Fibroblast of skin of right quadriceps (primary cell): ENCODE data around the gene TEX53.

Experiments used
- DNase-seq: peaks from one replicate; pipeline ENCODE4 v3.0.0-alpha.2; 2013

Gene TEX53

DNA sequence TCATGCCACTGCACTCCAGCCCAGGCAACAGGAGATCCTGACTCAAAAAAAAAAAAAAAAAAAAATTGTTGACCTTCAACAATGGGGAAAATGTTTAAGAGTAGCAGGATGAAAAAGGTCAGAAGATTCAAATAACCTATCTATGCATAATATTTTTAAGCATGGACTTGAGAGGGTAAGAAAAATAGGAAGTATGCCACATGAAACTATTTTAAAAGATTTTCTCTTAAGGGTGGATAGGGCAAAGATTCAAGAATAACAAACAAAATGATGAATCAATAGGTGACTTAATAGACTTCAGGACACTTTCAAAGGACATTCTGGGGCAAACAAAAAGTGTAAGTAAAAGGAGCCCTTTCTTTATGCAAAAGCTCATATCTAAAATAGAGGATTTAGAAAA is 21.2 kb upstream of the TEX53 start:
- DNase-seq = no peak

DNA sequence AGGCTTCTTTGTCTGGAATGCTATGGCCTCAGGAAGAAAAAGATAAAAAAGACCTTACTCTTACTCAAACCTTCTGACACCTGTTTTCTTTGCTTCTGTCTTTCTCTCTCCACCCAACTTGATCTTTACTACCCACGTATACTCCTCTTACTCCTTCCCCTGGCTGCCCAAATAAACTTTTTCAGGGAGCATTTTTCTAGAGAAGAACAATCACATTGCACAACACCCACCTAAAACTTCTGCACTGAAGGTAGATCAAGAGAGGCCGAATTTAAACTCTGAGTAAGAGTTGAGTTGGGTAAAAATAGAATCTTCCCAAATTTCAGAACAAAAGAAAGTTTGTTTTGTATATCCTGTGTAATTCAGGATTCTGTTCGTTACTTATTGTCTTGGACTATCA is 20.5 kb upstream of the TEX53 start:
- no peak for DNase-seq

DNA sequence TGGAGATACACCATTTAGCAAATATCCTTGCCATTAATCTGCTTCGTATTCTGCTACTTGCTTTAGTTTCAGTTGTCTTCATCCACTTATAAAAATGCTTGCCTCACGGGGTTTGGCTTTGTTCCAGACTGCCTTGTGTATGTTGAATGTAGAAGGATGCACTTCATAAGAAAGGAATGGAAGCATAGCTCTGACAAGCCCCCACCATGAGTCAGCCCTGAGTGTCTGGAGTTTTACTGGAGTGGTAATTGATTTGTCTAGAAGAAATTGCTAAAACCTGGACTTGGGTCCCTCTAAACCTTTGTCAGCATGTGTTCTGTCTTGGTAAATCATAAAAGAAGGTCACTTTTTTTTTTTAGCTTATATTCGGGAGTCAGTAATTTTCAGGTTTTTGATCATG is 19.8 kb upstream of the TEX53 start:
- DNase-seq = peak; percentile 100

DNA sequence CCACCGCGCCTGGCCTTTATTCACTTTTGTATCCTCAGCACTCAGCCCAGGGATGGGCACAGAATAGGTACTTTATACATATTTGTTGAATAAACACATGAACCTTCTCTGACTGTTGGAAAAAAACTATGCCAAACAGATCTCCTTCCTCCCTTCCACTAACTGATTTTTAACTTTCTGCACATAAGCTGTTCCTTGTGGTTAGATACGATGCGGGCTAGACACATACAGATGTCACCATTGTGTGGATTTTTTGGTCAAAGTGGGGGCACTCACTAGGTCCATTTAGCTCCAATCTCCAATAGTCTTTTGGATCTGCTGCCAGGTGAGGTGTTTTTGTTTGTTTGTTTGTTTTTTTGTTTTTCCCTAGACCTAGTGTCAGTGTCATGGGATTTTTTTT is 19.3 kb upstream of the TEX53 start:
- no peak for DNase-seq

DNA sequence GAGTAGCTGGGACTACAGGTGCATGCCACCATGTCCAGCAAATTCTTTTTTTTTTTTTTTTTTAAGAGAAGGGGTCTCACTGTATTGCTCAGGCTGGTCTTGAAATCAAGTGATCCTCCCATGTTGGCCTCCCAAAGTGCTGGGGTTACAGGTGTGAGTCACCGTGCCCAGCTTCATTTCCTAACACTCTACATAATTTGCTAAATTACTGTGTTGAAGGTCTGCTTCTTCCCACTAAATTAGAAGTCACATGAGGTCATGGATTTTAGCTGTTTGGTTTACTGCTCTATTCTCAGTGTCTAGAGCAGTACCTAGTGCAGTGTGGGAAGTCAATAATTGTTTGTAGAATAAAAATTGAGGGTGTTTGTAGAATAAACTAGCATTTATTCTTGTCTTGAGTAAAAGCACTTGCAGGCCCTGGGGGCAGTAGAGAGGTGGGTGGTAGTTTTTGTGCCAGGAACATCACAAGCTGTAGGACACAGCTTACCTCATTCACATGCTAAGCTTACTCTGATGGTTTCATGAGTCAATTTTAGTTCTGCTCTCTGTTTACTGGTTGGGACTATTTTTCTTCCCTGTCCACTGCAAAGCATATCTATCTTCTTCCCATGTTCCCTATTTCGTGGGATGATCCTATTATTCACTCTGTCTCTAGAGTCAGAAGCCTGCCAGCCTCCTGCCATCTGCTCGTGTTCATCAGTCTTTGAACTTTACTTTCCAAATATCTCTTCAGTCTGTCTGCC is 17.4 kb upstream of the TEX53 start:
- no peak for DNase-seq

DNA sequence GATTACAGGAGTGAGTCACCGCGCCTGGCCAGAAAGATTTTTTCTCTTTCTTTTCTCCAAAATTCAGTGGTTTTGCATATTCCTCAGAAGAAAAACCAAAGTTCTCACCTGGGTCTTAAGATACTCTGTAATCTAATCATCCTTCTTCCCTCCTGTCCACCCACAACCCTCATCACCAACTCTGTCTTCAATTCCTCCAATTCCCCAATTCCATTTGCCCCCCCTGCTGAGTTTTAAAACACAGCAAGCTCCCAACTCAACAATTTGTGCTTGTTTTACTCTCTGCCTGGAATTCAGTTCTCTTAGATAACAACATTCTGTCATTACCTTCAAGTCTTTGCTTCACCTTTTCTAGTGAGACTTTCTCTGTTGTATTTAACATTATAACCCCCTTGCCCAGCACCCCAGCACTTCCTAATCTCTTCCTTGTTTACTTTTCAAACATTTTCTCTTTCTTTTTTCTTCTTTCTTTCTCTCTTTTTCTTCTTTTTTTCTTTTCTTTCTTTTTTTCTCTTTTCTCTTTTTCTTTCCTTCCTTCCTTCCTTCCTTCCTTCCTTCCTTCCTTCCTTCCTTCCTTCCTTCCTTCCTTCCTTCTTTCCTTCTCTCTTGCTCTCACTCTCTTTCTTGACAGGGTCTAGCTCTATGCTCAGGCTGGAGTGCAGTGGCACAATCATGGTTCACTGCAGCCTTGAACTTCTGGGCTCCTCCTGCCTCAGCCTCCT is 16.6 kb upstream of the TEX53 start:
- no peak for DNase-seq

DNA sequence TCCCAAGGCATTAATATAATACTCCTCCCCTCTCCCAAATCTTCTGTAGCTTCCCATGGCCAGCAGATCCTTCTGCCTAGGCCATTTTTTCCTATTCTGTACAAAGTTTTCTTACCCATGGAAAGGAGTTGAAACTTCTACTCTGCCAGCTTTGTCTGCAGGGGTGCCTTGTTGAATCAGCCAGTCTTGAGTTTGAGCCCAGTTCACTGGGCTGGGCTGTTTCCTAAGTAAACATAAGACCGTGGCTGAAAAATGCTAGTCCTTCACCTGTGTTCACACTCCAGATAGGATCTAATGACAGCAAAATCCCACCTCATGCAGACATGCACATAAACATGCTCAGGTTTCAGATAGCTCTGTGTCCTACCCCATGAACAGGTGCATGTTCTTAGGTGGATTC is 14.0 kb upstream of the TEX53 start:
- DNase-seq = no peak

DNA sequence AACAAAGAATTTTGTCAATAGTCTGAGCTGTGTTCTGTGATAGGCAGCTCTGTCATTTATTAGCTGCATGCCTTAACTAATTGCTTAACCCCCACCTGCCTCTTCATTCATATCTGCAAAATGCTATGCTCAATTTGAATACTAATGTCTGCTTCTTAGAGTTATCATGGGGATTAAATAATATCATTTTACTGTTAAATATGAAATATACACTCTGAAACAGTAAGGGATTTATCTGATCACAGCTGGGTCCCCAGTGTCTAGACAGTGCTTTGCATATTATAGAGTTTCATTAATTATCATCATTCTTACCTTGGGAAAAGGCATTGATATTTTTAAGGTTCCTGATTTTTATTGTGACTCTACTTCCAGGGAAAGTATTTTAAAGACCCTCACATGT is 12.4 kb upstream of the TEX53 start:
- no peak for DNase-seq

DNA sequence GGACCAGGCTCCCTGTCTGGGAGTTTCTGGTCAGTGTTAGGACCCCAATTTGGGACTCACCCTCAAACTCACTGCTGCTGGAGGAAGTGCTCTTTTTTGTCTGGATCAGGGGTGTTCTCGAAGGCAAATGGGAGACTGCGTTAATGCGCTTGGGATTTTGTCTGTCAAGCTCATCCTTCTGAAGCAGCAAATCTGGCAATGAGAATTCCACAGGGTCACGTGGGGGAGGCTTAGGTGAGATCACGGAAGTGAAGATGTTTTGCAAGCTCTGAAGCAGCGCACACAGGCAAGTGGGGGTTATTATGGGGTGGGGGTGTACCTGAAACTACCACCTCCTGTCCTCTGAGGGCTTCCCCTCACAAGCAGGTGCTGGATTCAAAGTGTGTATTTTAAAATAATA is 10.5 kb upstream of the TEX53 start:
- DNase-seq = no peak

DNA sequence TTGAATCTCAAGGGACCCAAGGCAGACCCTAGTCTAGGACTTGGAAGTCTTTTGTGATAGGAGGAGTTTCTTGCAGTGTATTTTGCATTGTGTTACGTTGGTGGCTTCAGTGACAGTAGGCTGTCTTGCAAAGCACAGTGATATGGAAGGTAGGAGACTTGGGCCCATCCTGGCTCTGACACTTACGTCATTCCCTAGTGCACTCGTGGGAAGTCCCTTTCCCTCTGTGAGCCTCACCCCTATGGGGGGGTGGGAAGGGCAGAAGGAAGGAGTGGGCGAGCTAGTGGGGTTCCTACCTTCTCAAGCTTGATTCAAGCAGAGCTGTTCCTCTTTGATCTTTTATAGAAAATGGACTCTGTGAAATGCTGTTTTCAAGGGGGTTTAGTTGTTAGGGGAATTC is 9.2 kb upstream of the TEX53 start:
- DNase-seq = no peak

DNA sequence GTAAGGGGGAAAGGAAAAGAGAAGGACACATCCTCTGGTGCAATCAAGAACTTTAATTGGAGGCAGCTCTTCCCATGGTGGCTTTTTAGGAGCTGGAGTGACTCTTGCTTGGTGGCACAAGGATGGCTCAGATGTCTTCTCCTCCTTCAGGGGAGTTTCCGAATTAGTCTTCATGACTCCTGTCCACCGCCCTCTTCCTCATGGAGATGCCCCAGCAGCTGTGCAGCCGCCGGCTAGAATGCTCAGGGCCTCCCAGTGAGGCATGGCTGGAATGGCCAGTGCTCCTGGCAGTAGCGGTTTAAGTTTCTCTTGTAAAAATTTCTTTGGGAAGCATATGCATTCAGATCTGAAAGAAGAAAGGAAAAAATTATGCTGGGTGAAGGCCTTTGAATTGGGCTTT is 8.8 kb upstream of the TEX53 start:
- no peak for DNase-seq

DNA sequence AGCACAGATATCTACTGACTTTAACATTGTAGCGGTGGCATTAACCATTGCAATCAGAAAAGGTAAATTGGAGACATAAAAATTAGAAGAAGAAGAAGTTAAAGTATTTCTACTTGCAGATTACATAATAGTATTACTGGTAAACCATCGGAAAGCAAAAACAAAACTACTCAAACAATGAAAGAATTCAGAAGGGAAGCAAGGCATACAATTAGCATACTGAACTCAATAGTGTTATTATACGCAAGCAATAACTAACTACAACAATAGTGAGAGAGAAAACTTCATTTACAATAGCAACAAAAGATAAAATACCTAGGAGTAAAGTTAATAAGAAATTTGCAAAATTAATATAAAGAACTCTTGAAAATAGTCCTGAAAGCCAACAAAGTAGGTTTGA is 6.6 kb upstream of the TEX53 start:
- no peak for DNase-seq

DNA sequence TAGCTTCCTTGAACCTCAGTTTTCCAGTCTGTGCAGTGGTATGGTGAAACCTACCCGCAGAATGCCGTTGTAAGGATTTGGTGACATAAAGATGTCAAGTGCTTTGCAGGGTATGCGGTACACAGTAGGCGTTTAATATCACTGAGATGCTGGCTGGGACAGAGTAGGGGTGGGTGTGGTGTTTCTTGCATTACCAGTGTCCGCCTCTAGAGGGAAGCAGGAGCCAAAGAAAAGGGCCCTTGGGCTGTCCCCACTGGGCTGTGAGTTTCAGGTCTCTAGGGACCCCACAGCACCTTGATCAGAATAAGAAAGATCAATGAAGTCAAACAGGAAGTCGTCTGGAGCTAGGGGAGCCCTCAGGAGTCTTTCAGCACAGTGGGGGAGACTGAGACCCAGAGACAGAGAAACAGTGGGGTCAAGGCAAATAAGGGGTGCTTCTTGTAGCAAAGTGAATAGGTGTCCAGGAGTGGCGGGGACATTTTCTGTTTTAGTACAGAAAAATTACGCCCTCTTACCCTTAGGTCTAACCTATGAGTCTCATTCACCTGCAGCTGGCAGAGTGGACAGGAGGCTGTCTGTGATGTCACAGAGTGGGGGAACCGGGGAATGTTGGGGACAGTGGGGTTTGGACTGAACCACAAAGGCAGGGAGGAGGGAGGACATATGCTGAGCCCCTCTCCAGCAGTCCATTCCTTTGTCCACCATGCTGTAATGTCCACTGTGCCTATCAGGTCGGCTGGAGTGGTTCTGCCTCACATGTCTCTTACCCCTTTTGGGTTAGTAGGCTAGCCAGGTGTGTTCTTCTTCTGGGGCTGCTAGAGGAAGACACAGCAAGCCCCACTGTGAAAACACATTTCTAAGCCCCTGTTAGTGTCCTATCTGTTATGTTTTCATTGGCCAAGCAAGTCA is 4.7 kb upstream of the TEX53 start:
- peak; percentile 39 for DNase-seq

DNA sequence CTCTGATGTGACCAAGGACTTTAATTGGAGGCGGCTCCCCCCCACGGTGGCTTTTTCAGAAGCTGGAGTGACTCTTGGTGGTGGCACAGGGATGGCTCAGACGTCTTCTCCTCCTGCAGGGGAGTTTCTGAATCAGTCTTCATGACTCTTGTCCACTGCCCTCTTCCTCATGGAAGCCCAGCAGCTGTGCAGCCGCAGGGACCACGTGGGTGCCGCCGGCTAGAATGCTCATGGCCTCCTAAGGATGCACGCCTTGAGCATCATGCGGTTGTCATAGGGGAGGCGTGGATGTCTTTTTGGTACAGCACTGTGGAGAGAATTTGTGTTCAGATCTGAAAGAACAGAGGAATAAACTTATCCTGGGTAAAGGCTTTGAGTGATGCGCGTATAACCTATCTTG is 1.3 kb downstream of the TEX53 start:
- no peak for DNase-seq

DNA sequence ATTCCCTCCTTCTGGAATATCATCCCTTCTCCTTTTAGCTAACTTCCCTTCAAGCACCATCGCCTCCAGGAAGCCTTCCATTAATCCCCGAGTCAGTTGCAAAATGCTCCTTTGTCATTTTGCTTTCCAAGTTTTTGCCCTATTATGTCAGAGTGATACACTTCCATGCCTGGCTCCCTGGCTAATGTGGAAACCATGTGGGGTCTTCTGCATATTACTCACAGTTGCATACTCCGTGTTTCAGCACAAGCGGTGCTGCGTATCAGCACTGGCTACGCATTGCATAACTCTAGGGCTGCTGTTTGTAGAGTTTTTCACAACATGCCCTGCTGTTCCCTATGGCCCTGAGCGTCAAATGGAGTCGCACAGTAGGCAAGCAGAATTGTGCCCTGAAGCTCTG is 1.9 kb downstream of the TEX53 start:
- peak; percentile 85 for DNase-seq

DNA sequence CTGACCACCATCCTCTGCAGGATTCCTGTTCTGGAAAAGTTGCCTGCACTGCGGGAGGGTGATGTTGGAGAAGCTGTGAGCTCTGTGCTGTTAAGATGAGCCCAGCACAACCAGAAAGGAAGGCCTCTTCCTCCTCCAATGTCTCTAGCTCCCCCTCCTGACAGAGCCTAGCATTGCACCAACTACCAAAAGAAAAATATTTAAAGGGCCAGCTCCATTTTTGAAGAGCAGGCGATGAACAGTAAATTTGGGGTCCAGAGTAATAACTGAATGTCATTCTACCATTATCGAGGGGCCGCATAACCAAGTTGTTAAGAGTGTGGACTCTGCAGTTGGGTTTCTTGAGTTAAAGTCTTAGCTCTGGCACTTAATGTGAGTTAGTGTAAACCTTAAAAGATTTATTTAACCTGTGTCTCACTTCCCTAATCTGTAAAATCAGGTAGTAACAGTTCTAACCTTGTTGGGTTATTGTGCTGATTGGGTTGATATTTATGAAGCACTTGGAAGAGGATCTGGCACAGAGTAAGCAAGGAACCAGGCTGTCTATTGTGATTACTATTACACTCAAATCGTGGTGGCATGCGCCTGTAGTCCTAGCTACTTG is 3.9 kb downstream of the TEX53 start:
- DNase-seq = peak; percentile 74

DNA sequence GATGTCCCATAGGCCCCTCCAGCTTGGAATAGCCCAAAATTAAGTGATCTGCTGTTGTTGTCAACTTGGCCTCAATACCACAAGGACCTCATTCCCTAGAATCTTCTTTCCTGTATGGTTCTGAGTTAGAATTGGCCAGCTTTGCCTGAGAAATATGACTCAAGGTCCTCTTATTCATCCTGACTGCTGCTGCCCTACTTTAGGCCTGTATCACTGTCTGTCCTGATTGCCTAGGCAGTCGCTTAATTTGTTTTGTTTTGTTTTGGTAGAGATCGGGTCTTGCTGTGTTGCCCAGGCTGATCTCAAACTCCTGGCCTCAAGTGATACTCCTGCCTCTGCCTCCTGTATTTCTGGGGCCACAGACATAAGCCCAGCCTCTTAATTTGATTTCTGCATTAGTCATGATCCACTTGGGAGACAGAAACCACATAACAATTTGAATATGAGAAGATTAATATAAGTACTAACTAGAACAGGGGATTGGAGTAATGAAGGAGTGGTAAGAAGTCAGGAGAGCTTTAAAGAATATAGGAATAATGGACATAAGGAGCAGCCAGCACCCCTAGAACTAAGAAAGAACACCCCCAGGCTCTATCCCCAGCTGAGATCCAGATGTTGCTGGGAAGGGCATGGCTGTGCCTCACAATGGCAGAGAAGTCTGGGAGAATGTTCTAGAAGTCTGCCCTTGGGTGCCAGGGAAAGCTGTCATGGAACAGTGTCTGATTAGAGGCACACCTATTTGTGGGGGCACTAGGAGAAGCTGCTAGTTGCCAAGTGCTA is 4.6 kb downstream of the TEX53 start:
- DNase-seq = peak; percentile 26

DNA sequence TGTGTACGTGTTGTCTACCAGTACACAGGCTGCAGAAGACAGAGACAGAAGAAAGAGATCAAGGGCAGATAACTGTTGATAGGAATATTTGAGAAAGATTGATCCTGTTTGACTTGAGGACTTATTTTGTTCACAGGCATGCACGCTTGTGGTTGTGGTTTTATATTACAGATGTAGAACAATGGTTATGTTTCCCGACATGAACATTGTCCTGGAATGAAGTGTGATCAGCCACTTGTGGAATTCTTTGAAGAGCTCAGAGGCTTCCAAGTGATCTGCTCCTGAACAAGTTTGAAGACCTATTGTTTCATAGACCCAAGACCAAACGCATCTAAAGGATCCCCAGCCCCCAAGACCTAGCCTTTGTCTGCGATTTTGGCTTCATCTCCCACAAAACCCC is 13.7 kb downstream of the TEX53 start:
- DNase-seq = peak; percentile 39

DNA sequence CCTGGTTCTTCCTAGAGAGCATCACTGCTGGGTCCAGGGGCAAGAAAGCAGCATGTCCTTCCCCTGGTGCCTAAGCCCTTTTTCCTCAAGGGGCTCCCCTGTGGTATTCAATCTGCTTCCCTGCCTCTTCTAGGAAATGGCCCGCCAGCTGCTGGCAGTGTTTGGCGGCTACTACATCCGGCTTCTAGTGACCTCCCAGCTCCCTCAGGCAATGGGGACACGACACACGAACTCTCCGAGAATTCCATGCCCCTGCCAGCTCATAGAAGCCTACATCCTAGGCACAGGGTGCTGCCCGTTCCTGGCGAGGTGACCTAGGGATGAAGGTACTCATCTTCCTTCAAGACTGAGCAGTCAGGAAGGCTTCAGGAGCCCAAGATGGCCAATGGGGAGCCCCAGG is 14.6 kb downstream of the TEX53 start:
- DNase-seq = no peak

DNA sequence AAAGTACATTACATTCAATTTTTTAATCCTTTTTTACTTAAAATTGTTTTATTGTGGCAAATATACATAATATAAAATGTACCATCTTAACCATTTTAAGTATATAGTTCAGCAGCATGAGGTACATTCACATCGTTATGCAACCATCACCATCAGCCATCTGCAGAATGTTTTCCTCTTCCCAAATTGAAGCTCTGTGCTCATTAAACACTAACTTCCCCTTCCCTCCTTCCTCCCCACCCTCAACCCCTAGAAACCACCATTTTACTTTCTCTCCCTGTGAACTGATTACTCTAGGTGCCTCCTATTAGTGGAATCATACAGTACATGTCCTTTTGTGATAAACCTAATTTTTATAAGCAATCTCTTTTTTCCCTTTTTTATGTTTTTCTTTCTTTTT is 15.6 kb downstream of the TEX53 start:
- DNase-seq = no peak

DNA sequence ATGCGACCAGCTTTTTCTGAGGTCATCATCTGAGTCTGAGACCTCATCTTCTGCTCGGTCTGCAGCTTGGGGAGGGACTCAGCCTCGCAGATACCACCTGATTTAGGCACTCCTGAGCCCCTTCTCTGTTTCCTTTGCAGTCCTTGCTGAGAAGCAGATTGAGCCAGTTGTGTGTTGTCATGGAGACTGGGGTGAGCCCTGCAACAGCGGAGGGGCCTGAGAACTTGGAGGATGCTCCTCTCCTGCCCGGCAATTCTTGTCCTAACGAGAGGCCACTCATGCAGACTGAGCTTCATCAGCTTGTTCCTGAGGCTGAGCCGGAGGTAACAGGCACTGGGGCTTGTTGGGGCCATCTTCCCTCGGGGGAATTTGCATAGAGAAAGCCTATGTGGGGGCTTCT is 19.2 kb downstream of the TEX53 start:
- DNase-seq = no peak

DNA sequence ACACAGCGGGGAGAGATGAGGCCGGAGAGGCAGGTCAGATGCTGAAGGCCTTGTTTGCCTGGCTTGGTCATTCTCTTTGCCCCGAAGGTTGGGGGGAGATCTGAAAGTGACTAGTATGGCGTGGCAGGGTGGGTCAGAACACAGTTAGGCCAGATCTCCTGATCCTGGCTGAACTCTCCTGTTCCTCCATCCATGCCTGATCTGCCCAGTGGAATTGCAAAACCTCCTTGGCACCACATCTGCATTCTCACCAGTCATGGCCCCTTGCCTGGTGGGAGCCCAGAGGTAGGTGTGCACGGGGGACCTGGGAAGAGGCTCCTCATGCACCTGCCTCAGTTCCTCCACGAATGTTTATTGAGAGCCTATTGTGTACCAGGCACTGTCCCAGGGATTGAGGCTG is 23.2 kb downstream of the TEX53 start:
- no peak for DNase-seq
